Neural progenitor cell (in vitro differentiated cells): Measurements from ENCODE around the gene NT5DC1. TPM values are rescaled to one million over a fixed set of nuclear protein-coding genes. Genes with fewer than 3 reads are reported as not detected.

Experiments used
- DNase-seq: peaks from one replicate; pipeline ENCODE4 v3.0.0-alpha.2; 2016; ENCODE audit warnings: low spot score
- H2AFZ ChIP-seq: fragments of 200-600 bp; sonication (generic); replicated peaks from 2 replicates; pipeline ENCODE4 v1.6.1; 2016; ENCODE audit warnings: antibody characterized with exemption
- H3F3A ChIP-seq: fragments of 200-600 bp; sonication (generic); 2 replicates; pipeline ENCODE4 v1.6.1; 2016; ENCODE audit warnings: antibody characterized with exemption, low read depth
- H3K27ac ChIP-seq: fragments of 200-600 bp; sonication (generic); 2 replicates; pipeline ENCODE4 v1.5.1; 2016; ENCODE audit warnings: mild to moderate bottlenecking
- H3K27me3 ChIP-seq: fragments of 200-600 bp; sonication (generic); 2 replicates; pipeline ENCODE4 v1.6.1; 2016; ENCODE audit warnings: mild to moderate bottlenecking, moderate library complexity
- H3K36me3 ChIP-seq: fragments of 200-600 bp; sonication (generic); 2 replicates; pipeline ENCODE4 v1.5.1; 2016
- H3K4me1 ChIP-seq: fragments of 200-600 bp; sonication (generic); 2 replicates; pipeline ENCODE4 v1.6.1; 2016; ENCODE audit warnings: mixed run types
- H3K4me2 ChIP-seq: fragments of 200-600 bp; sonication (generic); 2 replicates; pipeline ENCODE4 v1.6.1; 2016
- H3K4me3 ChIP-seq: fragments of 200-600 bp; sonication (generic); 2 replicates; pipeline ENCODE4 v1.5.1; 2016
- H3K79me2 ChIP-seq: fragments of 200-600 bp; sonication (generic); 2 replicates; pipeline ENCODE4 v1.6.1; 2016; ENCODE audit warnings: low read depth
- H3K9ac ChIP-seq: fragments of 200-600 bp; sonication (generic); 2 replicates; pipeline ENCODE4 v1.6.1; 2016
- H3K9me3 ChIP-seq: fragments of 200-600 bp; sonication (generic); 2 replicates; pipeline ENCODE4 v1.5.1; 2016; ENCODE audit warnings: low read depth
- H4K20me1 ChIP-seq: fragments of 200-600 bp; sonication (generic); 2 replicates; pipeline ENCODE4 v1.6.1; 2016; ENCODE audit warnings: low read depth
- H3K27ac Mint-ChIP-seq: 3 replicates; pipeline ENCODE4 v1.8.0; 2021; ENCODE audit warnings: mixed read lengths
- H3K27me3 Mint-ChIP-seq: 2 replicates; pipeline ENCODE4 v1.8.0; 2022; ENCODE audit warnings: low read depth, mild to moderate bottlenecking, inconsistent platforms, moderate library complexity, mixed read lengths; ENCODE audit not compliant: insufficient read depth
- H3K36me3 Mint-ChIP-seq: 3 replicates; pipeline ENCODE4 v1.8.0; 2021; ENCODE audit warnings: mixed read lengths
- H3K4me1 Mint-ChIP-seq: 3 replicates; pipeline ENCODE4 v1.8.0; 2021; ENCODE audit warnings: mixed read lengths
- H3K4me3 Mint-ChIP-seq: 3 replicates; pipeline ENCODE4 v1.8.0; 2021; ENCODE audit warnings: mild to moderate bottlenecking, moderate library complexity, mixed read lengths
- H3K9me3 Mint-ChIP-seq: 3 replicates; pipeline ENCODE4 v1.8.0; 2020; ENCODE audit warnings: mixed read lengths
- CTCF ChIP-seq: fragments of 200-600 bp; sonication (generic); IDR thresholded peaks from 2 replicates; pipeline ENCODE4 v1.5.1; 2017; ENCODE audit warnings: antibody characterized with exemption, mild to moderate bottlenecking
- EZH2 ChIP-seq: fragments of 200-600 bp; sonication (generic); IDR thresholded peaks from 2 replicates; pipeline ENCODE4 v1.6.1; 2017; ENCODE audit warnings: antibody characterized with exemption, mild to moderate bottlenecking, moderate library complexity
- EZH2phosphoT487 ChIP-seq: fragments of 200-600 bp; sonication (generic); IDR thresholded peaks from 2 replicates; pipeline ENCODE4 v1.6.1; 2017; ENCODE audit warnings: antibody characterized with exemption
- total RNA-seq: library from RNA; depleted of rRNA; stranded (reverse); fragments of >200 nt; gene quantifications from 2 replicates; pipeline ENCODE4 v1.2.3, GENCODE V29; 2015; ENCODE audit warnings: low replicate concordance

The NT5DC1 gene
- total RNA-seq, 1 donor from 2014 or later, result 19.3 TPM

GRCh38 chr6:116289876-116290275, 189.2 kb downstream of the NT5DC1 start:
- H2AFZ ChIP-seq, result no peak overlapping the region
- no peaks in the 10 kb centered on the region for H3K4me1 ChIP-seq
- TF ChIP-seq EZH2, result no peak
- no peak for TF ChIP-seq CTCF
- TF ChIP-seq EZH2phosphoT487, result no peak
- no peaks in the 10 kb centered on the region for H4K20me1 ChIP-seq
- Mint-ChIP-seq H3K4me3 (no peak overlapping the region), H3K9me3 (no peaks in the 10 kb centered on the region), H3K4me1 (no peaks in the 10 kb centered on the region), H3K27me3 (no peaks in the 10 kb centered on the region), H3K36me3 (no peaks in the 10 kb centered on the region), H3K27ac (no peak overlapping the region)
- DNase-seq, result no peak
- H3K36me3 ChIP-seq, result no peaks in the 10 kb centered on the region
- H3K79me2 ChIP-seq, result no peaks in the 10 kb centered on the region
- no peaks in the 10 kb centered on the region for H3F3A ChIP-seq
- no peaks in the 10 kb centered on the region for H3K27me3 ChIP-seq
- no peak overlapping the region for H3K9ac ChIP-seq
- H3K4me3 ChIP-seq, result no peak overlapping the region
- no peak overlapping the region for H3K4me2 ChIP-seq
- H3K9me3 ChIP-seq, result no peaks in the 10 kb centered on the region
- no peak overlapping the region for H3K27ac ChIP-seq

GRCh38 chr6:116290799-116291198, 190.1 kb downstream of the NT5DC1 start:
- TF ChIP-seq CTCF (no peak), EZH2 (no peak), EZH2phosphoT487 (no peak)
- Mint-ChIP-seq H3K36me3 (no peaks in the 10 kb centered on the region), H3K4me3 (no peak overlapping the region), H3K4me1 (no peaks in the 10 kb centered on the region), H3K27me3 (no peaks in the 10 kb centered on the region), H3K9me3 (no peaks in the 10 kb centered on the region), H3K27ac (no peak overlapping the region)
- Histone ChIP-seq H3K9me3 (no peaks in the 10 kb centered on the region), H3K4me1 (no peaks in the 10 kb centered on the region), H2AFZ (no peak overlapping the region), H3K9ac (no peak overlapping the region), H4K20me1 (no peaks in the 10 kb centered on the region), H3K4me3 (no peak overlapping the region), H3F3A (no peaks in the 10 kb centered on the region), H3K27ac (no peak overlapping the region), H3K36me3 (no peaks in the 10 kb centered on the region), H3K79me2 (no peaks in the 10 kb centered on the region), H3K4me2 (no peak overlapping the region), H3K27me3 (no peaks in the 10 kb centered on the region)
- no peak for DNase-seq

GRCh38 chr6:116291701-116292396, 191.2 kb downstream of the NT5DC1 start:
- Mint-ChIP-seq H3K36me3 (no peaks in the 10 kb centered on the region), H3K27me3 (no peaks in the 10 kb centered on the region), H3K9me3 (no peaks in the 10 kb centered on the region), H3K4me1 (no peaks in the 10 kb centered on the region), H3K4me3 (no peak overlapping the region), H3K27ac (no peak overlapping the region)
- Histone ChIP-seq H3K9me3 (no peaks in the 10 kb centered on the region), H3F3A (no peaks in the 10 kb centered on the region), H3K79me2 (no peaks in the 10 kb centered on the region), H3K27ac (no peak overlapping the region), H2AFZ (no peak overlapping the region), H3K4me3 (no peak overlapping the region), H3K4me1 (no peaks in the 10 kb centered on the region), H3K9ac (no peak overlapping the region), H4K20me1 (no peaks in the 10 kb centered on the region), H3K36me3 (no peaks in the 10 kb centered on the region), H3K4me2 (no peak overlapping the region), H3K27me3 (no peaks in the 10 kb centered on the region)
- TF ChIP-seq EZH2phosphoT487 (no peak), CTCF (no peak), EZH2 (no peak)
- no peak for DNase-seq
